ENCODE data around the gene PPP1R14D.

DNA sequence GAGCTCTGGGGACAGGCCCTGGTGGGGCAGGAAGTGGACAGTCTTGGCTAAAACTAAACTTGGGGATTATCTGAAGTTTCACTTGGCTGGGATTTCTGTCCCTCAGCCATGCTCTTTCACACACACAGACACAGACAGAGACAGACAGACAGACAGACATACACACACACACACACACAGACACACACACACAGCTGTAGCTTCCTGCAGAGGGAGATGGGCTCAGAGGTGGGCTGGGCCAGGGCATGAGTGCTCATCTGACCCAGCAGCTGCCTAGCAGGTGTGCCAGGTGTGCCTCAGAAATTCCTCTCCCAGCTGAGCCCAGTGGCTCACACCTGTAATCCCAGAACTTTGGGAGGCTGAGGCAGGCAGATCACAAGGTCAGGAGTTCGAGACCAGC is 42.2 kb upstream of the PPP1R14D start:
- TF ChIP-seq EZH2phosphoT487 (IDR thresholded peaks at IDR 0.05; ENCODE audit: insufficient read depth, low read depth) (no peak), EZH2 (IDR thresholded peaks at IDR 0.05; ENCODE audit: insufficient read depth, poor library complexity, severe bottlenecking) (no peak)

All from GM23248 (cell line).